Stimulated activated CD4-positive, alpha-beta T cell treated with anti-CD3 and anti-CD28 coated beads, Interleukin-12 subunit alpha, Interleukin-12 subunit beta, amount 100 ng/mL, for 4 hours (primary cell): ENCODE measurements around the gene UBASH3A.
"Not testable (repeated sequence)": the region's sequence is repeated elsewhere in the genome, so short reads cannot be mapped to it uniquely, and the experiment has no call there.

Experiments used
- DNase-seq: peaks from one replicate; pipeline ENCODE4 v3.0.0-alpha.2; 2020

The UBASH3A gene

GRCh38 chr21:42391297-42391696 lies 12.4 kb upstream of the UBASH3A start:
- no peak for DNase-seq

DNA sequence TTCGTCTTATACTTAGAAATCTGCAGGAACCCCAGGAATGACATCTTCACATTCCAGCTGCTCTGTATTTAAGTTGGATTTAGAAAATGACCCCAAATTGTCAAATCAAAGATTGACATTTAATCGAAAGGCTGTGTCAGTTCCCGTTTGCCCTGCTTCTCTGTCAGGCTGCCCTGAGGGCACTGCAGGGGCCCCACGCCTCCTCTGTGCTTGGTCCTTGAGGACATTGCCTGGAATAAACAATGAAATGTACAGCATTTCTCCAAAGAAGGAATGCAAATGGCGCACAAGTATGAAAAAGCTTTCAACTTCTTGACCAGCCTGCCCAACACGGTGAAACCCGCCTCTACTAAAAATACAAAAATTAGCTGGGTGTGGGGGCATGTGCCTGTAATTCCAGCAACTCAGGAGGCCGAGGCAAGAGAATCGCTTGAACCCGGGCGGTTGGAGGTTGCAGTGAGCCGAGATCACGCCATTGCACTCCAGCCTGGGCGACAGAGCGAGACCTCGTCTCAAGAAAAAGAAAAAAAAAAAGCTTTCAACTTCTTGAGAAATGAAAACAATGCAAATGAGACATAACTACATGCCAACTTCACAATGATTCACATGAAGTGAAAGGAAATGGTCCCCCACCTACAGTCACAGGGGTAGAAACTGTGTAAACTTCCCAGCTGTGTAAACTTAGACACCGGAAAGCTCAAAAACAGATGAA lies 10.8 kb upstream of the UBASH3A start:
- DNase-seq, result no peak

DNA sequence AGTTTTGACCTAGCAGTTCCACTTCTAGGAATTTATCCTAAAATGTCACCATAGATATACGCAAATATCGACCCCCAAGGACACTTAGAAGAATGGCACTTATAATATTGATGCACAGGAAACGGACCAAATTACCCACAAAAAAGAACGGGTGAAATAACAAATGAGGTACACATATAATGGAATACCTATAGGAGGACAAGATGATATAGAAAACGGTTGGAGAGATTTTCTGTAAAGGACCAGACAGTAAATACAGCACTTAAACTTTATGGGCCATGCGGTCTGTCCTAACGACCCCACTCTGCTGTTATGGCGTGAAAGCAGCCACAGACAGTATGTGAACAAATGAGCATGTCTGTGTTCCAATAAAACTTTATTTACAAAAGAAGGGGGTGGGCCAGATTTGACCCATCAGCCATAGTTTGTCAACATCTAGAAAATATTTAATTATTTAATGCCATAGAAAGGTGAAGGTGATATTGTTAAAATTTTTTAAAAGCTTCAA lies 10.2 kb upstream of the UBASH3A start:
- DNase-seq, result no peak

DNA sequence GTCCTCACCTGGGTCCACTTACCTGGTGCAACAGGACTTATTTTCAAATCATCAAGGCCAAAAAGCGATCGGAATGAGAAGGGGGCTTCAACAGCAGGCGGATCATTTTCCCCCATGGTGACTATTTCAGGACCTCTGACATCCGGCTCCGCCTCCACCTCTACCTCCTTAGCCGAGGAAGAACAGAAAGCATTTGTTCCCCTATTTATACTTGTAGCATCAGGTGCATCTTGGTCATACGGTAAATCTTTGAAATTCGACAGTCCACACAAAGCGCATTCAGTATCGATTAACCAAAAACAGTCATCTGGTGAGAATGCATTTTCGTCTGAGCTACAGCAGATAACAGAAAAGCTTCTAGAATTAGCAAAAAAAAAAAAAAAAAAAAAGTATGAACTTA lies 8.4 kb upstream of the UBASH3A start:
- no peak for DNase-seq

DNA sequence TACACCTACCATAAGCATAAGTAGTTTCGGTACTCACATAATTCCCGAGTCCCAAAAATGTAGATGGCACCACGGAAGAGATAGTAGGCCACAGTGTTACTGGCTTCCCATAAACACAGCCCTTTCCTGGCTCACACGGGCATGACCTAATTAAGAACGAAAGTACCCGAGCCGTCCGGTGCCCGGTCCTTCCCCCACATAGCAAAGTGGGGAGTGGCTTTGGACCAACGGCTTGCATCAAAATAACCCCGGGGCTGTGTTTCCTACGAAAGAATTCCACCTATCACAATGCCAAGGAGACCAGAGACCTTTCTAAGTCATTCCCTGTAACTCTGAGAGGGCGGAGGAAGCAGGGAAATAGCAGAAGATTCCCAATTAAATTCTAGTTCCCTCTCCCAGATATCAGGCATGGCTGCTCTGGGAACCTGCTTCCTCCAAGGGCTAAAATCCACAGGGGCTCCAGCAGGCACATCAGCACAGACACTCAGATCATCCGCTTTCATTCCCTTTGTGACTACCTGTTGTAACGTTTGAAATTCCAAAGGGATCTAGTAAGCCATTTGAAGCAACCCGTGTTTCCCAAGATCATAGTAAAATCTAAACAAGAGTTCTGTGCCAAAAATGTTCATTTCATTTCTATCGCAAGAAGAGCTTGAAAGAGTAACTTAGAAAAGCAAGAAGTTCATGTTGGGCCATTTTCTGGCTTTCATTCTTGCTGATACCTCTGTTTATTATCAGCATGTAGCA lies 7.6 kb upstream of the UBASH3A start, which contains the start of gene TMPRSS3:
TMPRSS3 (minus strand) TSS at position 148 of the 747 bp plus-strand sequence. CDS start 635 bp downstream, outside the sequence.
- no peak for DNase-seq

- no peak for DNase-seq
These were observed 6.6 kb upstream of the UBASH3A start for GRCh38 chr21:42396799-42397745.

GRCh38 chr21:42397746-42398394 lies 5.8 kb upstream of the UBASH3A start:
- no peak for DNase-seq

DNA sequence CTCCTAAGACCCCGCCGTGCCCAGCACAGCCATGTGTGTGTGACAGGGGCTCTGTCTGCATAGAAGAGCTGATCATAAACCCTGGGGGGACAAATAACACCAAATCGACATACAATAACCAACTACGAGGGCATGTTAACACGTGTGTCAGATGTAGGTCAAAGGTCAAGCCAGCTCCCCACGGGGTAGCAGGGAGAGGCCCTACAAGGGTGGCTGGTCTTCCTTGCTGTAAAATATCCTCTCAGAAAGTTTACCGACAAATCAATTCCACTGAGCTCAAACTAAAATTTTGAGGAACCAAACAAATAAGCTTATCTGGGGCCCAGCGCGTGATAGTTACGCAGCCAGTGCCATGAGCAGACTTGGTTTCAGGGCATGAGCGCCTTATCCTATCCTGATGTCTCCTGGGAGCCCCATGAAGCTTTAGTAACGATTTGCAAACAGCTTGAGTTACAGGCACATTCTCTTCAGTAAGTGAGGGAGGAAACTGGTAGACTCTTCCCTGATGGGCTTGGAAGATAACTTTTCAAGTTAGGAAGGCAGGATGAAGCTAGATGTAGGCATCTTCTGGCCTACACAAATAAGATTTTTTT lies 5.2 kb upstream of the UBASH3A start:
- no peak for DNase-seq

GRCh38 chr21:42400525-42400924 lies 3.2 kb upstream of the UBASH3A start:
- no peak for DNase-seq

- no peak for DNase-seq
These were observed 2.5 kb upstream of the UBASH3A start for GRCh38 chr21:42401154-42401553.

DNA sequence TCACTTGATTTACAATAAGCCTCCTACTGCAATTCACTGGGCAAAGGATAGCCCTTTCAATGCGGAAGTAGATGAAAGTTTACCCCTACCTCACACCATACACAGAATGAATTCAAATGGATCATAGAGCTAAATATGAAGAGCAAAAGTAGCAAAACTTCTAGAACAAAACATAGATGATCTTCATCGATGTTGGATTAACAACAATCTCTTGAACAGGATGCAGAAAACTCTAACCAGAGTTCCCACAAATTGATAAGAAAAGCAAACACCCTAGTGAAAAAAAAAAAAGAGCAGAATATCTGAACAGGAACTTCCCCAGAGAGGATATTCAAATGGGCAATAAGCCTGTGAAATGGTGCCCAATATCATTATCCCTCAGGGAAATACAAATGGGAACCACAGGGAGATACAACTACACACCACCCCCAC lies 1.9 kb upstream of the UBASH3A start:
- DNase-seq, result no peak

GRCh38 chr21:42404539-42404938 lies 837 bp downstream of the UBASH3A start:
- no peak for DNase-seq

DNA sequence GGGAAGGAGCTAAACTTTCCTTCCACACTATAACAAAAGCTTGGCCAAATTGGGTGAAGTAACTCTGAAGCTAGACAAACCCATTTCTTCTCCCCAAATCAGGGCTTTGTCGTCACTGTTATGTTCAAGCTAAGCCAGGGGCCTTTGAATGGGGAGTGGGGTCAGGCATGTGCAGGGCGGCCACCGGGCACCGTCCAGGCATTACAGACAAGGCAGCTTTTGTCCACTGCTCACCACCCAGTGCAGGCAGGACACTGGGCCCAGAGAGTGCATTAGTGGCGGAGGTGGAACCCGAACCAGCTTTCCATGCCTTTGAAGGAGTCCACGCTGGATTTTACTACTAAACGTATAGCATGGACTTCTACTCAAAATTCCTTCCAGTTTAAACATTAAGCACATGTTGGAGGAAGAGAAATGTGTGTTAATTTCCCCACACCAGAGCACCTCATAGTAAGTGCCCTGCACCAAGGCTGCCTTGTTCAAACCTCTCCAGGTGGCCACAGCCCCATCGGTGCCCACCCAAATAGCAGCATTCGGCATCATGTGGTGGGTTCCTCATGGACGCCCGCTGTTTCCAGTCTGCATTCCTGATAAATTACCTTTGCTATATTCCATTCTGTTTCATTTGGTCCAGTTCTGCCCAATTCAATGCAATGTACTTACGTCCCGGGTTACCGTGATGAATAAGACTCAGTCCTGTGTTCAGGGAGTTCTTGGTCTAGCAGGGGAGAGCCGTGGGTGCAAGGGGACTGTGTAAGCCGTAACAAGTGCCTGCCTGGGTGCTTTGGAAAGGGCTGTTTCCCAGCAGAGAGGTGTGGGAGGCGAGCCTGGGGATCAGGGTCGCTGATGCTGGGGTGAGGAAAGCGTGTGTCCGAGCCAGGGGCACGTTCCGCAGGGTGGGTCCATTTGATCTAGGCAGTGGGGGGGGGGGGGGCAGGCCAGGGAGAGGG lies 1.6 kb downstream of the UBASH3A start:
- no peak for DNase-seq

DNA sequence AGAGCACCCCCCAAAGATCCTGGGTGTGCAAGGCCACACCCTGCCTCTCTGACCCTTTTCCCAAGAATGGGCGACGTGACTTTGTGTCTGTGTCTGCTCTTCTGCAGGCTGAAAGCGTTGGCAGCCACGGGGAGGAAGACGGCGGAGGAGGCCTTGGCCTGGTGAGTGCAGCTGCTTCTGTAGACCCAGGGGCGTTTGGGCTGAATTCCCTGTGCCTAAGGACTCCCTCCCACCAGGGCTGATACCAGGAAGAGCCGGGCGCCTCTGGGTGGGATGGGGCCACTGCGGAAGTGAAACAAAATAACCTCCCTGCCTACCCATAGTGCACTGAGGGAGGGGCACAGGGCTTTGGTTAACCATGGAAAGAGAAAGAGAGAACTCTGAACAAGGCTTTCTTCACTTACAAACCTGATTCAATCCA lies 2.5 kb downstream of the UBASH3A start:
- peak; percentile 46 for DNase-seq

DNA sequence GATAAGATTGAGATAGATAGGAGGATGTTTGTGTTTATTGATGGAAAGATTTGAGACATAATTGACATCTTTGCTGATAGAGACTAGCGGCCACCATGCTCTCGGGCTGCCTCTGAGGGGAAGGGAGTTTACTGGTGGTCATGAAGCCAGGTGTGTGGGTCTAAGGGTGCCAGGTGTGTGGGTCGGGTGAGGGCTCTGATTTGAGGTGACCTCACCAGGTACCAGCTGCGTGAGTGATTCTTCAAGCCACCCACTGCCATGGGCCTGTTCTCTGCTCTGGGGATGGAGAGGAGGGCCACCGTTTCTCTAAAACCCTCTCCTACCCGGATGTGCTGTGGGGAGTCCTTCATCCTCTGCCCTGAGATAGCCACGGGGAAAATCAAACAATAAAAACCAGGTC lies 3.2 kb downstream of the UBASH3A start:
- DNase-seq, result no peak

GRCh38 chr21:42407476-42407875 lies 3.8 kb downstream of the UBASH3A start:
- no peak for DNase-seq

GRCh38 chr21:42408718-42409117 lies 5.0 kb downstream of the UBASH3A start:
- not testable (repeated sequence) for DNase-seq

GRCh38 chr21:42409366-42409765 lies 5.7 kb downstream of the UBASH3A start:
- DNase-seq, result no peak

DNA sequence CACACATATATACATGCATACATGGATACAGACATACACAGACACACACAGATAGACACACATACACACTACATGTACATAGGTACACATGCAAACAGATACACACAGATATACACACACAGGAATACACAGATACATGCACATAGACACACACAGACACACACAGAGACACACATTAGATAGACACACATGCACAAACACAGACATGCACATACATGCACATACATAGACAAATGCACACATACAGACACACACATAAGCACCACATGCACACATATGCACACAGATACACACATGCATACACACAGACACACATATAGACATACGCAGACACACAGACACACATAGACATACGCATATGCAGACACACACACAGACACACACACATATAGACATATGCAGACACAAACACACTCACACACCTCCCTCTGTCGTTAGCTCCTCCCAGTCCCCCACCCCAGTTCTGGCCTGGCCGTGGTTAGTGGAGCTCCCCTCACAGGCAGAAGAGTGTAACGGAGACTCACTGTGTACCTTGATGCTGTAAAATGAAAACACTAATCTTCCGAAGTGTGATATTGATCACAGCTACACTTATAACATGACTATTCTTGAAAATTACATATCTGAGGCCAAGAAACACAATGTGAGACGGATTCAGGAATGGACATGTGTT lies 7.6 kb downstream of the UBASH3A start:
- DNase-seq, result no peak
